Keratinocyte (primary cell): Measurements from ENCODE around the gene CACNB2.

Source experiments
- EZH2 ChIP-seq: IDR thresholded peaks from one replicate; pipeline ENCODE4 v1.6.1; 2012; ENCODE audit warnings: inconsistent platforms, mild to moderate bottlenecking, low read length, moderate library complexity
- TF ChIP-seq, protein P1 (sequence below), 3 experiments: IDR thresholded peaks in 1 of 3; conservative IDR thresholded peaks in 1 of 3; optimal IDR thresholded peaks in 1 of 3; 2 replicates in 2 of 3; 3 replicates in 1 of 3; pipeline versions ENCODE3 to v1.5.1; 2011; ENCODE audit warnings: low read length in 3 of 3, mild to moderate bottlenecking in 3 of 3, moderate library complexity in 2 of 3, control low read depth in 1 of 3, inconsistent platforms in 1 of 3; ENCODE audit not compliant: insufficient read depth in 2 of 3; ENCODE audit errors: extremely low read depth in 1 of 3

DNA sequence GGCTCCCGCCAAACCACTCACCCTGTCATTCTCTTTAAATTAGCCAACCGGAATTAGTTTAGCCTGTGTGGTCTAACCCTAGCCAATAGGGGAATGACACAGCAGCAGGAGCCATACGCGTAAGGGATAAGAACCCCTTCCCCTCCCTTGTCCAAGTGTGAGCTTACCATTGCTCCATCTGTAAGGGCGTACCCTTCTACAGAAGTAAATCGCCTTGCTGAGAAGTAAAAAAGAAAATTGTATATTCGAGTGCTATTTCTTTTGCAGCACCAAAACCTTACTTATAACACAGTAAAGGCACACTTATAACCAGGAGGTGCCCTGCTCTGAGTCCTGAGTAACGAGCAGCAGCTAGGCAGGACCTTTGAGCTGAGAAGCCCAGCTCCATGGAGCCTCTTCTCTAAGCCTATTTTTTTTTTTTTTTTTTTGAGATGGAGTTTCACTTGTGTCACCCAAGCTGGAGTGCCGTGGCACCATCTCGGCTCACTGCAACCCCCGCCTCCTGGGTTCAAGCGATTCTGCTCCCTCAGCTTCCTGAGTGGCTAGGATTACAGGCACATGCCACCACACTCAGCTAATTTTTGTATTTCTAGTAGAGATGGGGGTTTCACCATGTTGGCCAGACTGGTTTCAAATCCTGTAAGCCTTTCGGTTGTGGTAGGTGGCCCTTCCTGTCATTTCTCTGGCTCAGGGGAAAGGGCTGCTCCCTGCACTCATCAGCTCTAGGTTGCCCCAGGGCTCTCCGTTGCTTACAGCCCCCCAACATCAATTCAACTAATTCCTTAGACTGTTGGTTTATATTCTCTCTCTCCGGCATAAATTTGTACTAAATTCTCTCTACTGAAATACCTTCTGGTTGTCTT lies 437.8 kb downstream of the CACNB2 start:
- TF ChIP-seq EZH2: no peak
- TF ChIP-seq, protein P1, sequence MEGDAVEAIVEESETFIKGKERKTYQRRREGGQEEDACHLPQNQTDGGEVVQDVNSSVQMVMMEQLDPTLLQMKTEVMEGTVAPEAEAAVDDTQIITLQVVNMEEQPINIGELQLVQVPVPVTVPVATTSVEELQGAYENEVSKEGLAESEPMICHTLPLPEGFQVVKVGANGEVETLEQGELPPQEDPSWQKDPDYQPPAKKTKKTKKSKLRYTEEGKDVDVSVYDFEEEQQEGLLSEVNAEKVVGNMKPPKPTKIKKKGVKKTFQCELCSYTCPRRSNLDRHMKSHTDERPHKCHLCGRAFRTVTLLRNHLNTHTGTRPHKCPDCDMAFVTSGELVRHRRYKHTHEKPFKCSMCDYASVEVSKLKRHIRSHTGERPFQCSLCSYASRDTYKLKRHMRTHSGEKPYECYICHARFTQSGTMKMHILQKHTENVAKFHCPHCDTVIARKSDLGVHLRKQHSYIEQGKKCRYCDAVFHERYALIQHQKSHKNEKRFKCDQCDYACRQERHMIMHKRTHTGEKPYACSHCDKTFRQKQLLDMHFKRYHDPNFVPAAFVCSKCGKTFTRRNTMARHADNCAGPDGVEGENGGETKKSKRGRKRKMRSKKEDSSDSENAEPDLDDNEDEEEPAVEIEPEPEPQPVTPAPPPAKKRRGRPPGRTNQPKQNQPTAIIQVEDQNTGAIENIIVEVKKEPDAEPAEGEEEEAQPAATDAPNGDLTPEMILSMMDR (optimal IDR thresholded peaks at IDR 0.05 in 1 of 3, IDR thresholded peaks at IDR 0.05 in 1 of 3, conservative IDR thresholded peaks at IDR 0.05 in 1 of 3; ENCODE audit: extremely low read depth in 1 of 3, insufficient read depth in 2 of 3, low read length in 3 of 3): no peak
